ENCODE data around the gene SQSTM1.

Gene SQSTM1

DNA sequence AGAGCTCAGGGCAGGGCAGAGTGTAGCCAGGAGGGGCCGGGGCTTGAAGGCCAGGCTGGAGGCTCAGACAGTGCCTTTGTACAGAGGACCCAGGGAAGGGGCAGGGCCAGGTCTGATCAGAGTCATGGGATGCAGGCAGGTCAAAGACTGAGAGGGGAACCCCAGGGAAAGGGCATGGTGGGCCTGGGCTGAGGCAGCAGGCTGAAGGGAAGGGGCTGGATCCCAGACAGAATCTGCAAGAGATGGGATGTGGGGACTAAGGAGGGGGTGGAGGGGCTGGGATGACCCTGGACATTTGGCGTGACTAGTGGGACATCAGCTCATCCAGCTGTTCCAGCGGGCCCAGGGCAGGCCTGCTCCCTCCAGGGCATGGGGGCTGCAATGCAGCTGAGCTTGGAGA lies 53.4 kb downstream of the SQSTM1 start:
- TF ChIP-seq, protein P1, sequence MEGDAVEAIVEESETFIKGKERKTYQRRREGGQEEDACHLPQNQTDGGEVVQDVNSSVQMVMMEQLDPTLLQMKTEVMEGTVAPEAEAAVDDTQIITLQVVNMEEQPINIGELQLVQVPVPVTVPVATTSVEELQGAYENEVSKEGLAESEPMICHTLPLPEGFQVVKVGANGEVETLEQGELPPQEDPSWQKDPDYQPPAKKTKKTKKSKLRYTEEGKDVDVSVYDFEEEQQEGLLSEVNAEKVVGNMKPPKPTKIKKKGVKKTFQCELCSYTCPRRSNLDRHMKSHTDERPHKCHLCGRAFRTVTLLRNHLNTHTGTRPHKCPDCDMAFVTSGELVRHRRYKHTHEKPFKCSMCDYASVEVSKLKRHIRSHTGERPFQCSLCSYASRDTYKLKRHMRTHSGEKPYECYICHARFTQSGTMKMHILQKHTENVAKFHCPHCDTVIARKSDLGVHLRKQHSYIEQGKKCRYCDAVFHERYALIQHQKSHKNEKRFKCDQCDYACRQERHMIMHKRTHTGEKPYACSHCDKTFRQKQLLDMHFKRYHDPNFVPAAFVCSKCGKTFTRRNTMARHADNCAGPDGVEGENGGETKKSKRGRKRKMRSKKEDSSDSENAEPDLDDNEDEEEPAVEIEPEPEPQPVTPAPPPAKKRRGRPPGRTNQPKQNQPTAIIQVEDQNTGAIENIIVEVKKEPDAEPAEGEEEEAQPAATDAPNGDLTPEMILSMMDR (IDR thresholded peaks at IDR 0.05; ENCODE audit: insufficient read depth, low read length, missing control alignments), result no peak
- no peak overlapping the region for H3K4me3 ChIP-seq (ENCODE audit: low read depth, low read length)
- ChIA-PET CTCF (no interaction called here), POLR2A (no interaction called here)
- no peak for DNase-seq (ENCODE audit: low read depth, low spot score)

DNA sequence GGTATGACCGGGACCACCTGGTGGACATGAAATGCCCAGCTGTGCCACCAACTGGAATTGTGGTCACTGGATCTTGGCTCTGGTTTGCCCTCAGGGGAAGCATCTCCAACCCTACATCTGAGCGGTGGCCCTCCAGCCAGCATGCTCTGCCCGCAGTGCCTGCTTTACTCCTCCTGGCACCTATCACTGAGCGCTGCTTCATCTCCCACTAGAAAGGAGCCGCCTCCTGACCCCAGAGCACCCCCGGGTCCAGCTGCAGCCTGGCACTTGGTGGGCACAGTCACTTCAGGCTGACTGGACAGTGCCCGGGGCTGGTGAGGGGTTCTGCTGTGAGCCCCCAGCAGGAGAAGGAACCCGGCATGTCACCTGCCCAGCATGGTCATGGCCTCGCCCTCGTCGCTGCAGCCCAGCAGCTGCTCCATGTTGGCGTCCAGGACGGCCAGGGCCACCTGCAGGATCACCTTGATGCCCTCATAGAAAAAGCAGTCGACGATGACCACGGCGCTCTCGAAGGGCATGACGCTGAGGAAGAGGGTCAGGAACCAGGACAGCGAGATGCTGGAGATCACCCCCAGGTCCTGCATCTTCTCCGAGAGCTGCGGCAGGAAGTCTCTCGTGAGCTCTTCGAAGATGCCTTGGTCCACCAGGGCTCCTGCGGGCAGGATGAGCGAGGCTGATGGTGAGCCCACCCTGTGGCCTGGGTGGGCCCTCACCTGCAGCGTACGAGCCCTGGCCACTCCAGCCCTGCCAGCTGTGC lies 54.0 kb downstream of the SQSTM1 start:
- TF ChIP-seq, protein P1 (IDR thresholded peaks at IDR 0.05; ENCODE audit: insufficient read depth, low read length, missing control alignments), result no peak
- no peak overlapping the region for H3K4me3 ChIP-seq (ENCODE audit: low read depth, low read length)
- ChIA-PET CTCF (interaction anchor here (0.6 kb wide), 1 partner anchor 123 kb away, joined by 3 read pairs; no protein-coding TSS in a partner anchor), POLR2A (interaction anchor here (1.5 kb wide), 1 partner anchor 54 kb away, joined by 3 read pairs; the partner anchor contains the start of gene SQSTM1)
- DNase-seq (ENCODE audit: low read depth, low spot score), result no peak

DNA sequence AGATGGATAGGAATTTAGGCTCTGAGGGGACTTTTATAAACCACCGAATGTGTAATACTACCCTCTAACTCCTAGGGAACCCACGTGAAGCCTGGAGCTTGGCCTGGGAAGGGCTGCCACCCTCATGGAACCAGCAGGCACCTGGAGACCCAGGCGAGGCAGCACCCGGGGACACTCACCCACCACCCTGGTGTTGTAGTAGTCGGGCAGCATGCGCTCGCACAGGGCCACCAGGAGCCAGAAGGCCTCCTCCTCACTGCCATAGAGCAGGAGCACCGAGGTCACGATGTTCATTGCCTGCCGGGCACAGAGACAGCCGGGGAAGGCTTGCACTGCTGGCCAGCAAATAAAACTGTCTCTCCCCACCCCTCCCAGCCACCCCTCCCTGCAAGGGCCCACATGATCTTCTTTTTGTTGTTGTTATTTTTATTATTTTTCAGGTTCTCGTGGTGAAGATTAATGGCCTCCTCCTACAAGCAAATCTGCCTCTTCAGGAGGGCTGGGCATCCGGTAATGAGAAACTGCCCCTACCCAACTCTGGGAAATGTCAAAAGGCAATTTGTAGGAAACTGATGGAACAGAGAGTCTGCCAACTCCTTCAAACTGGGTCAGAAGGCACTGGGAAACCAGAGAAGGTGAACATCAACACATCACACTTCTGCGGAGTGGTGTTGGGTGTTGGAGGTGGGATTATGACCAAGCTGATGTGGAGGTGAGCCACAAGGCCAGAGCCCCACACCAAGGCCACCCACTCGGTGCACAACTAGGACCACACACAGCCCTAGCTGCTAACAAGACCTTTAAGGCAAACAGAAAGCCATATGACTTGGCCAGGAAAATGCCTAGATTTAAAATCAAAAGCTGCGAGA lies 55.3 kb downstream of the SQSTM1 start:
- ChIA-PET CTCF (interaction anchor here (0.6 kb wide), 1 partner anchor 125 kb away, joined by 3 read pairs; no protein-coding TSS in a partner anchor), POLR2A (interaction anchor here (0.9 to 1.5 kb wide), 2 partner anchors 19 to 56 kb away, joined by 3 read pairs; partner anchors contain the start of gene SQSTM1)
- no peak for DNase-seq (ENCODE audit: low read depth, low spot score)
- no peak overlapping the region for H3K4me3 ChIP-seq (ENCODE audit: low read depth, low read length)
- TF ChIP-seq, protein P1 (IDR thresholded peaks at IDR 0.05; ENCODE audit: insufficient read depth, low read length, missing control alignments), result no peak

DNA sequence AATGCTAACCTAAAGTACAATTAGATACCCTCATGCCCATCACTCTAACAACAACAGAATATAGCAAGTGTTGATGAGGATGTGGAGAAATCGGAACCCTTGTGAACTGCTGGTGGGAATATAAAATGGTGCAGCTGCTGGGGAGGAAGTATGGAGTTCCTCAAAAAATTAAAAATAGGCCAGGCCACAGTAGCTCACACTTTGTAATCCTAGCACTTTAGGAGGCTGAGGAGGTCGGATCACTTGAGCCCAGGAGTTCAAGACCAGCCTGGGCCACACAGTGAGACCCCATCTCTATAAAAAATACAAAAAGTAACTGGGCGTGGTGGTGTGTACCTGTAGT lies 55.9 kb downstream of the SQSTM1 start:
- TF ChIP-seq, protein P1 (IDR thresholded peaks at IDR 0.05; ENCODE audit: insufficient read depth, low read length, missing control alignments), result no peak
- CTCF ChIA-PET, result no interaction called here
- no peak overlapping the region for H3K4me3 ChIP-seq (ENCODE audit: low read depth, low read length)
- POLR2A ChIA-PET, result interaction anchor here (0.9 kb wide), 1 partner anchor 20 kb away, joined by 3 read pairs; no protein-coding TSS in a partner anchor
- no peak for DNase-seq (ENCODE audit: low read depth, low spot score)

DNA sequence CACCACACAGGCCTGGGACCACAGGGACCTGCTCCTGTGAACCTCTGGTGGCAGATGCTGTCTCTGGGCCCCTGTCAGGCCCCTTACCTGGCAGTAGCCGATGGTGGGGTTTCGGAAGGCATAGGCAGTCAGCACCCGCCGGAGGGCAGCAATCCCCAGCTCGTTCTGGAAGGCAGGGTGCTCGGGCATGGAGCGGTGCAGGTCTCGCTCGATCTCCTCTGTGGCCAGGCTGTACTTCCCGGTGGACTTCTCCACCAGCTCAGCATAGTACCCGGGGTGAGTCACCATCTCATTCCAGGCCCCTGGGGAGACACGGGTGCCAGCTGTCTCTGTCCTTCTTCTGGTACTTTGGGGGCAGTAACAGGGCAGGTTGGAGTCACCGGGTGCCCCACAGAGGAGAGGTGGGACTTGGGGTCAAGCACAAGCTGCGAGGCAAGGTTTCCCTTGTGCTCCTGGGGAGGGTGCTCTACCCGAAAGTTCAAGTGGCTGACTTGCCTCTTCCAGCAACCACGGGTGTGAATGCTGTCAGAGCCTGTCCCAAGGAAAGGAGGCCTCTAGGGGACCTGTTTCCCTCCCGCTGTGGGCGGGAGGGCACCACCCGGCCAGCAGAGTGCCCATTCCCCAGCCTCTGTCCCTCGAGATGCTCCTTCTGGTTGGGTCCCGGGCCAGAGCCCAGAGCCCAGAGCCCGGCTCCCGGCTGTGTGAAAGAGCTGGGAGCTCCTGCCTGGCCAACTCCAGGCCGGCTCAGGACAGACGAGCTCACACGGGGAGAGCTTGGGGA lies 57.7 kb downstream of the SQSTM1 start:
- CTCF ChIA-PET, result interaction anchor here (0.8 to 1.2 kb wide), 2 partner anchors 8 to 10 kb away, joined by 3 read pairs; no protein-coding TSS in a partner anchor
- DNase-seq (ENCODE audit: low read depth, low spot score), result no peak

More for the DNA sequence above, 57.7 kb downstream of the SQSTM1 start:
- POLR2A ChIA-PET, result interaction anchor here (0.6 to 0.7 kb wide), 2 partner anchors 10 to 146 kb away, joined by 3 to 5 read pairs; no protein-coding TSS in a partner anchor
- TF ChIP-seq, protein P1 (IDR thresholded peaks at IDR 0.05; ENCODE audit: insufficient read depth, low read length, missing control alignments), result no peak
- no peak overlapping the region for H3K4me3 ChIP-seq (ENCODE audit: low read depth, low read length)

Measured in AG04449 (cell line).